DOHH2 (cell line): Measurements from ENCODE around the gene EPN3.

Source experiments
- H3F3A ChIP-seq: fragments of 200-600 bp; sonication (generic), shearing (Covaris generic); 2 replicates; pipeline ENCODE4 v1.6.0; 2016; ENCODE audit warnings: antibody characterized with exemption, mild to moderate bottlenecking; ENCODE audit not compliant: control insufficient read depth, insufficient read depth
- H3K27ac ChIP-seq: fragments of 200-600 bp; sonication (generic); 2 replicates; pipeline ENCODE4 v1.5.1; 2014; ENCODE audit warnings: low read depth, mild to moderate bottlenecking, low read length, moderate library complexity
- H3K27me3 ChIP-seq: fragments of 200-600 bp; sonication (generic); 2 replicates; pipeline ENCODE4 v1.6.1; 2014; ENCODE audit warnings: mild to moderate bottlenecking, low read length, mixed read lengths; ENCODE audit not compliant: control insufficient read depth
- H3K36me3 ChIP-seq: fragments of 200-600 bp; sonication (generic); 2 replicates; pipeline ENCODE4 v1.6.1; 2014; ENCODE audit warnings: mild to moderate bottlenecking, low read length, moderate library complexity, mixed read lengths; ENCODE audit not compliant: control insufficient read depth
- H3K4me1 ChIP-seq: fragments of 200-600 bp; sonication (generic); 2 replicates; pipeline ENCODE4 v1.6.1; 2014; ENCODE audit warnings: mild to moderate bottlenecking, low read length, mixed read lengths; ENCODE audit not compliant: control insufficient read depth
- H3K4me2 ChIP-seq: fragments of 200-600 bp; sonication (generic); 2 replicates; pipeline ENCODE4 v1.6.0; 2014; ENCODE audit warnings: mild to moderate bottlenecking, low read length, moderate library complexity
- H3K4me3 ChIP-seq: fragments of 200-600 bp; sonication (generic); 2 replicates; pipeline ENCODE4 v1.5.1; 2014; ENCODE audit warnings: mild to moderate bottlenecking, low read length, mixed read lengths
- H3K79me2 ChIP-seq: fragments of 200-600 bp; sonication (generic); 2 replicates; pipeline ENCODE4 v1.6.1; 2014; ENCODE audit warnings: mild to moderate bottlenecking, low read length, mixed read lengths; ENCODE audit not compliant: control insufficient read depth
- H3K9me2 ChIP-seq: fragments of 200-600 bp; sonication (generic); replicated peaks from 2 replicates; pipeline ENCODE4 v1.6.1; 2014; ENCODE audit warnings: mild to moderate bottlenecking, low read length, mixed read lengths; ENCODE audit not compliant: control insufficient read depth
- H3K9me3 ChIP-seq: fragments of 200-600 bp; sonication (generic); 2 replicates; pipeline ENCODE4 v1.6.1; 2014; ENCODE audit warnings: antibody characterized with exemption, low read length, mixed read lengths; ENCODE audit not compliant: control insufficient read depth, insufficient read depth
- H4K20me1 ChIP-seq: fragments of 200-600 bp; sonication (generic); 2 replicates; pipeline ENCODE4 v1.6.0; 2014; ENCODE audit warnings: low read depth, mild to moderate bottlenecking, antibody characterized with exemption, low read length, moderate library complexity; ENCODE audit not compliant: control insufficient read depth, insufficient read depth
- EZH2phosphoT487 ChIP-seq: fragments of 200-600 bp; sonication (generic); IDR thresholded peaks from 2 replicates; pipeline ENCODE4 v1.6.1; 2017; ENCODE audit warnings: borderline replicate concordance, mild to moderate bottlenecking, antibody characterized with exemption, low read length, moderate library complexity, mixed read lengths
- TF ChIP-seq, protein P1 (sequence below): fragments of 200-600 bp; sonication (generic); IDR thresholded peaks from one replicate; pipeline ENCODE4 v1.5.1; 2014; ENCODE audit warnings: antibody characterized with exemption, mild to moderate bottlenecking, low read depth, low read length; ENCODE audit not compliant: poor library complexity, severe bottlenecking

Gene EPN3

GRCh38 chr17:50514936-50515702 is 17.4 kb upstream of the EPN3 start:
- Histone ChIP-seq H3F3A (no peaks in the 10 kb centered on the region), H3K36me3 (no peaks in the 10 kb centered on the region), H3K9me3 (no peaks in the 10 kb centered on the region), H3K27me3 (no peaks in the 10 kb centered on the region), H3K79me2 (no peaks in the 10 kb centered on the region), H3K4me3 (no peak overlapping the region), H4K20me1 (no peaks in the 10 kb centered on the region), H3K27ac (no peak overlapping the region), H3K4me1 (peaks cover 14% of the 10 kb centered on the region), H3K9me2 (no peaks in the 10 kb centered on the region), H3K4me2 (peak overlapping the region; percentile 8; the same call in 1 of the 2 replicates)
- no peak for TF ChIP-seq EZH2phosphoT487
- TF ChIP-seq, protein P1, sequence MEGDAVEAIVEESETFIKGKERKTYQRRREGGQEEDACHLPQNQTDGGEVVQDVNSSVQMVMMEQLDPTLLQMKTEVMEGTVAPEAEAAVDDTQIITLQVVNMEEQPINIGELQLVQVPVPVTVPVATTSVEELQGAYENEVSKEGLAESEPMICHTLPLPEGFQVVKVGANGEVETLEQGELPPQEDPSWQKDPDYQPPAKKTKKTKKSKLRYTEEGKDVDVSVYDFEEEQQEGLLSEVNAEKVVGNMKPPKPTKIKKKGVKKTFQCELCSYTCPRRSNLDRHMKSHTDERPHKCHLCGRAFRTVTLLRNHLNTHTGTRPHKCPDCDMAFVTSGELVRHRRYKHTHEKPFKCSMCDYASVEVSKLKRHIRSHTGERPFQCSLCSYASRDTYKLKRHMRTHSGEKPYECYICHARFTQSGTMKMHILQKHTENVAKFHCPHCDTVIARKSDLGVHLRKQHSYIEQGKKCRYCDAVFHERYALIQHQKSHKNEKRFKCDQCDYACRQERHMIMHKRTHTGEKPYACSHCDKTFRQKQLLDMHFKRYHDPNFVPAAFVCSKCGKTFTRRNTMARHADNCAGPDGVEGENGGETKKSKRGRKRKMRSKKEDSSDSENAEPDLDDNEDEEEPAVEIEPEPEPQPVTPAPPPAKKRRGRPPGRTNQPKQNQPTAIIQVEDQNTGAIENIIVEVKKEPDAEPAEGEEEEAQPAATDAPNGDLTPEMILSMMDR = no peak

- Histone ChIP-seq H4K20me1 (no peaks in the 10 kb centered on the region), H3F3A (no peaks in the 10 kb centered on the region), H3K27me3 (no peaks in the 10 kb centered on the region), H3K79me2 (no peaks in the 10 kb centered on the region), H3K36me3 (no peaks in the 10 kb centered on the region), H3K9me3 (no peaks in the 10 kb centered on the region), H3K27ac (no peak overlapping the region), H3K4me2 (no peak overlapping the region), H3K9me2 (no peaks in the 10 kb centered on the region), H3K4me3 (no peak overlapping the region), H3K4me1 (peaks cover 10% of the 10 kb centered on the region)
- TF ChIP-seq, protein P1 = no peak
- TF ChIP-seq EZH2phosphoT487 = no peak
Observed at GRCh38 chr17:50517011-50517410, 15.5 kb upstream of the EPN3 start.

DNA sequence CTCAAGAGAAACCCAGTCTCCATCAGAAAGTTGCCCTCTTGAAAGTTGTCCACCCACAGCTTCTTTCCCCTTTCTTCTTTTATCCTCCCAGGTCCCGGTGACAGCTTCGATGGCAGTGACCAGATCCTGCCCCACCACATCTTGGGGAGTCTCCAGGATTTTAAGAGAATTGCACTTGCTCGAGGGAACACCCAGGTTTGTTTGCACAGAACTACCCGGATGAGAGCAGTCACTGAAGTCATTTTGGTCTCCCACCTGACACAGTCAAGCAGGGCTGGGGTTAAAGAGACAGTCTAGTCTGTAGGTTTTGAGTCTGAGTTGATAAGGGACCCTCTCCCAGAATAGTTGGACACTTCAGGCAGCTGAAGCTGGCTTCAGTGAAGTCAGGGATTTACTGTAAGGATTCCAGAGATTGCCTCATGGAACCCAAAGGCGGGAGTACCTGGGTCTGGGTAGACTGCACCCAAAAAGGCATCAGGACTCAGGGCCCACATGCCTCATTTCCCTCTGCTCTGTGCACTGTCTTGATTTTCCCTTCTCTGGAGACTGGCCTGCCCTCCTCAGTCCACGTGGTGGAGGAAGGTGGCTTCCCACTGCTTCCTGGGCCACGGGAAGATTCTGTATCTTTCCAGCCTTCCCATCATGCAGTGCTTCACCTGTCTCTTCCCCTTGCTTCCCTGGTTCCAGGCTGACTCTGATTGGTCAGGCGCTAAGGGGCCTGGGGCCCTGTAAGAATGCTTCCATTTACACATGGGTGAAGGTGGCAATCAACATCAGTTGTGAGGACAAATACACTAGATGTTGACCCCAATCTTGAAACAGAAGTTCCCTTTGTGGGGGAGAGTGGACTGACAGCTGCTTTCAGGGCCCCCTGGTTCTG is 14.8 kb upstream of the EPN3 start:
- TF ChIP-seq EZH2phosphoT487 = no peak
- TF ChIP-seq, protein P1 = no peak
- Histone ChIP-seq H3K27me3 (no peaks in the 10 kb centered on the region), H3K79me2 (no peaks in the 10 kb centered on the region), H3F3A (no peaks in the 10 kb centered on the region), H4K20me1 (no peaks in the 10 kb centered on the region), H3K4me2 (no peak overlapping the region), H3K36me3 (no peaks in the 10 kb centered on the region), H3K4me1 (peaks cover 10% of the 10 kb centered on the region), H3K9me3 (no peaks in the 10 kb centered on the region), H3K4me3 (no peak overlapping the region), H3K9me2 (no peaks in the 10 kb centered on the region), H3K27ac (no peak overlapping the region)
